HUES6 (cell line): ENCODE measurements around the gene TBK1.
"Not testable (repeated sequence)": the region's sequence is repeated elsewhere in the genome, so short reads cannot be mapped to it uniquely, and the experiment has no call there.

Experiments used
- H3K27ac ChIP-seq: 2 replicates; pipeline ENCODE4 v1.7.0; 2013; ENCODE audit warnings: low read depth, mild to moderate bottlenecking, low read length, inconsistent platforms
- H3K27me3 ChIP-seq: 2 replicates; pipeline ENCODE4 v1.6.1; 2013; ENCODE audit warnings: low read length; ENCODE audit not compliant: control insufficient read depth, insufficient read depth
- H3K36me3 ChIP-seq: 2 replicates; pipeline ENCODE4 v1.6.1; 2013; ENCODE audit warnings: low read length; ENCODE audit not compliant: control insufficient read depth, insufficient read depth
- H3K4me1 ChIP-seq: 2 replicates; pipeline ENCODE4 v1.6.1; 2013; ENCODE audit warnings: low read length; ENCODE audit not compliant: control insufficient read depth, insufficient read depth
- H3K4me3 ChIP-seq: 2 replicates; pipeline ENCODE4 v1.5.1; 2013; ENCODE audit warnings: low read depth, low read length
- H3K9ac ChIP-seq: one replicate; pipeline ENCODE4 v1.6.1; 2013; ENCODE audit warnings: mild to moderate bottlenecking, low read length
- H3K9me3 ChIP-seq: 2 replicates; pipeline ENCODE4 v1.6.1; 2013; ENCODE audit warnings: low read depth, low read length; ENCODE audit not compliant: control insufficient read depth, insufficient read depth

The TBK1 gene

GRCh38 chr12:64526859-64527258 is 74.9 kb downstream of the TBK1 start:
- Histone ChIP-seq H3K27me3 (no peaks in the 10 kb centered on the region), H3K27ac (no peak overlapping the region), H3K36me3 (no peaks in the 10 kb centered on the region), H3K4me1 (peaks cover 14% of the 10 kb centered on the region), H3K9me3 (no peaks in the 10 kb centered on the region), H3K4me3 (no peak overlapping the region), H3K9ac (no peak overlapping the region)

- Histone ChIP-seq H3K4me3 (no peak overlapping the region), H3K9me3 (no peaks in the 10 kb centered on the region), H3K27ac (no peak overlapping the region), H3K27me3 (no peaks in the 10 kb centered on the region), H3K4me1 (peaks cover 4% of the 10 kb centered on the region), H3K36me3 (no peaks in the 10 kb centered on the region), H3K9ac (no peak overlapping the region)
Measured at GRCh38 chr12:64528616-64529015, 76.7 kb downstream of the TBK1 start.

GRCh38 chr12:64530566-64530965 is 78.6 kb downstream of the TBK1 start:
- peaks cover 4% of the 10 kb centered on the region for H3K4me1 ChIP-seq
- no peaks in the 10 kb centered on the region for H3K36me3 ChIP-seq
- no peaks in the 10 kb centered on the region for H3K9me3 ChIP-seq
- no peak overlapping the region for H3K9ac ChIP-seq
- no peak overlapping the region for H3K27ac ChIP-seq
- no peaks in the 10 kb centered on the region for H3K27me3 ChIP-seq
- no peak overlapping the region for H3K4me3 ChIP-seq

GRCh38 chr12:64531665-64532334 is 79.9 kb downstream of the TBK1 start:
- H3K27me3 ChIP-seq, result no peaks in the 10 kb centered on the region
- H3K9me3 ChIP-seq, result no peaks in the 10 kb centered on the region
- no peak overlapping the region for H3K9ac ChIP-seq
- H3K36me3 ChIP-seq, result no peaks in the 10 kb centered on the region
- no peak overlapping the region for H3K4me3 ChIP-seq
- H3K4me1 ChIP-seq, result peaks cover 4% of the 10 kb centered on the region
- no peak overlapping the region for H3K27ac ChIP-seq

- H3K36me3 ChIP-seq, result no peaks in the 10 kb centered on the region
- peaks cover 4% of the 10 kb centered on the region for H3K4me1 ChIP-seq
- H3K9ac ChIP-seq, result no peak overlapping the region
- no peaks in the 10 kb centered on the region for H3K9me3 ChIP-seq
- H3K4me3 ChIP-seq, result no peak overlapping the region
- H3K27ac ChIP-seq, result no peak overlapping the region
- no peaks in the 10 kb centered on the region for H3K27me3 ChIP-seq
Measured at GRCh38 chr12:64532734-64533351, 80.9 kb downstream of the TBK1 start.

DNA sequence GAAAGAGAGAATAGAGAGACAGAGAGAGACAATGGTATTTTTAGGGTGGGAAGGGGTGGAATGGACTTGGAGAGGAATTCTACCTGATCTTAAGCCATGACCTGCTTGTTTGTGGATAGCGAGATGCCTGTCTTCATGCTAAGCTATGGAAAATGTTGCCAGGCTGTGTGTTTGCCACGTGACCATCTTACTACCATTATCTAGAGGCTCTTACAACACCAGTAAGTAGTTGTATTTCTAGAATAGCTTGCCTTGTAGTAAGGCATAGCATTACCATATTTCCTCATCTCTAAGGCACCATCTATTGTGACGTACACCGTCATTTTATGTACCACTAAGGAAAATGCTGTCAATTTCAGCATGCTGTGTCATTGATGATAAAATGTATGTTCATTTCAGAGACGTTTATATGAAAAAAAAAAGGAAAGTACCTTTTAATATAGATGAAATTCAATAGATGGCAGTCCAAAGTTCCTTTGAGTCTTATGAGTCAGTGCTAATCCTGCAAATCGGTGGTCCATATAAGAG is 82.8 kb downstream of the TBK1 start:
- Histone ChIP-seq H3K27me3 (no peaks in the 10 kb centered on the region), H3K4me3 (no peak overlapping the region), H3K9ac (no peak overlapping the region), H3K9me3 (no peaks in the 10 kb centered on the region), H3K36me3 (no peaks in the 10 kb centered on the region), H3K4me1 (peaks cover 4% of the 10 kb centered on the region), H3K27ac (no peak overlapping the region)

DNA sequence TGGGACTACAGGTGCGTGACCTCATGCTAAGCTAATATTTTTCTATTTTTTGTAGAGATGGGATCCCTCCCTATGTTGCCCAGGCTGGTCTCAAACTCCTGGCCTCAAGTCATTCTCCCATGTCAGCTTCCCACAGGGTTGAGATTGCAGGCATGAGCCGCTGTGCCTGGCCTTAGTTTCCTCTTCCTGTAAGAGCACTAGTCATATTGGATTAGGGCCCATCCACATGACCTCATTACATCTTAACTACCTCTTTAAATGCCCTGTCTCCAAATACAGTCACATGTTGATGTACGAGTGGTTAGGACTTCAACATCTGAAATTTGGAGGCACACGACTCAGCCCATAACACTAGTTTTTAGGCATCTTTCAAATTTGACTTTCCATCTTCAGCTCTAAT is 86.2 kb downstream of the TBK1 start:
- Histone ChIP-seq H3K4me3 (no peak overlapping the region), H3K36me3 (no peaks in the 10 kb centered on the region), H3K27me3 (no peaks in the 10 kb centered on the region), H3K4me1 (no peaks in the 10 kb centered on the region), H3K27ac (no peak overlapping the region), H3K9ac (no peak overlapping the region), H3K9me3 (no peaks in the 10 kb centered on the region)

GRCh38 chr12:64542409-64543047 is 90.6 kb downstream of the TBK1 start:
- not testable (repeated sequence) for H3K4me1 ChIP-seq, H3K27me3 ChIP-seq, H3K27ac ChIP-seq, H3K9ac ChIP-seq, H3K4me3 ChIP-seq, H3K36me3 ChIP-seq, H3K9me3 ChIP-seq

- no peaks in the 10 kb centered on the region for H3K9me3 ChIP-seq
- H3K36me3 ChIP-seq, result no peaks in the 10 kb centered on the region
- H3K27ac ChIP-seq, result no peak overlapping the region
- H3K9ac ChIP-seq, result no peak overlapping the region
- H3K27me3 ChIP-seq, result no peaks in the 10 kb centered on the region
- no peaks in the 10 kb centered on the region for H3K4me1 ChIP-seq
- H3K4me3 ChIP-seq, result no peak overlapping the region
Measured at GRCh38 chr12:64544371-64545080, 92.6 kb downstream of the TBK1 start.

GRCh38 chr12:64545081-64545382 is 93.1 kb downstream of the TBK1 start:
- Histone ChIP-seq H3K9ac (no peak overlapping the region), H3K4me1 (no peaks in the 10 kb centered on the region), H3K9me3 (no peaks in the 10 kb centered on the region), H3K4me3 (no peak overlapping the region), H3K36me3 (no peaks in the 10 kb centered on the region), H3K27ac (no peak overlapping the region), H3K27me3 (no peaks in the 10 kb centered on the region)

- Histone ChIP-seq H3K9me3 (no peaks in the 10 kb centered on the region), H3K27me3 (no peaks in the 10 kb centered on the region), H3K4me1 (no peaks in the 10 kb centered on the region), H3K4me3 (no peak overlapping the region), H3K9ac (no peak overlapping the region), H3K36me3 (no peaks in the 10 kb centered on the region), H3K27ac (no peak overlapping the region)
Measured at GRCh38 chr12:64549108-64549507, 97.2 kb downstream of the TBK1 start.
